A549 (cell line): Measurements from ENCODE around the gene BLTP2.

Experiments
- EHMT2 ChIP-seq: fragments of 200-600 bp; sonication (generic); IDR thresholded peaks from 2 replicates; pipeline ENCODE4 v1.6.1; 2016; ENCODE audit warnings: antibody characterized with exemption, low read depth, mild to moderate bottlenecking, moderate library complexity
- EP300 ChIP-seq, 2 experiments: fragments of >200 bp; sonication (Bioruptor Twin); formaldehyde crosslinking; IDR thresholded peaks; 2 replicates in 1 of 2; 3 replicates in 1 of 2; pipeline ENCODE4 v1.6.1; 2016 to 2017
- ESRRA ChIP-seq: fragments of 150-350 bp; IDR thresholded peaks from 2 replicates; pipeline ENCODE4 v1.6.1; 2014; ENCODE audit warnings: mild to moderate bottlenecking, low read length, borderline replicate concordance
- JUN ChIP-seq, 2 experiments: fragments of >200 bp; sonication (Bioruptor Twin); formaldehyde crosslinking; IDR thresholded peaks; 2 replicates in 1 of 2; 3 replicates in 1 of 2; pipeline ENCODE4 v1.6.1; 2016 to 2017
- MAFK ChIP-seq: fragments of 450-650 bp; IDR thresholded peaks from 2 replicates; pipeline ENCODE4 v1.6.1; 2014; ENCODE audit not compliant: partially characterized antibody
- POLR2A ChIP-seq: IDR thresholded peaks from 2 replicates; pipeline ENCODE4 v1.6.1; 2012; ENCODE audit warnings: mild to moderate bottlenecking, low read length
- RFX5 ChIP-seq: fragments of 450-650 bp; IDR thresholded peaks from 2 replicates; pipeline ENCODE4 v1.7.1; 2014; ENCODE audit warnings: antibody characterized with exemption, mild to moderate bottlenecking, moderate library complexity
- RNF2 ChIP-seq: fragments of 200-600 bp; sonication (generic); IDR thresholded peaks from 2 replicates; pipeline ENCODE4 v1.6.1; 2016; ENCODE audit warnings: low read depth, mild to moderate bottlenecking, antibody characterized with exemption, moderate library complexity, borderline replicate concordance
- SMC3 ChIP-seq: fragments of >200 bp; sonication (Bioruptor Twin); formaldehyde crosslinking; IDR thresholded peaks from 3 replicates; pipeline ENCODE4 v1.6.1; 2018; ENCODE audit warnings: inconsistent platforms
- TFCP2L1 ChIP-seq: fragments of 250-450 bp; sonication (Bioruptor Pico); IDR thresholded peaks from 2 replicates; pipeline ENCODE4 v1.5.0; 2021; ENCODE audit warnings: mild to moderate bottlenecking
- TP53 ChIP-seq: fragments of 250-450 bp; sonication (Bioruptor Pico); IDR thresholded peaks from 2 replicates; pipeline ENCODE4 v1.5.0; 2021; ENCODE audit warnings: mild to moderate bottlenecking, moderate library complexity
- TF ChIP-seq, protein P1 (sequence below): fragments of >200 bp; sonication (Bioruptor Twin); formaldehyde crosslinking; IDR thresholded peaks from 3 replicates; pipeline ENCODE4 v1.5.1; 2016

DNA sequence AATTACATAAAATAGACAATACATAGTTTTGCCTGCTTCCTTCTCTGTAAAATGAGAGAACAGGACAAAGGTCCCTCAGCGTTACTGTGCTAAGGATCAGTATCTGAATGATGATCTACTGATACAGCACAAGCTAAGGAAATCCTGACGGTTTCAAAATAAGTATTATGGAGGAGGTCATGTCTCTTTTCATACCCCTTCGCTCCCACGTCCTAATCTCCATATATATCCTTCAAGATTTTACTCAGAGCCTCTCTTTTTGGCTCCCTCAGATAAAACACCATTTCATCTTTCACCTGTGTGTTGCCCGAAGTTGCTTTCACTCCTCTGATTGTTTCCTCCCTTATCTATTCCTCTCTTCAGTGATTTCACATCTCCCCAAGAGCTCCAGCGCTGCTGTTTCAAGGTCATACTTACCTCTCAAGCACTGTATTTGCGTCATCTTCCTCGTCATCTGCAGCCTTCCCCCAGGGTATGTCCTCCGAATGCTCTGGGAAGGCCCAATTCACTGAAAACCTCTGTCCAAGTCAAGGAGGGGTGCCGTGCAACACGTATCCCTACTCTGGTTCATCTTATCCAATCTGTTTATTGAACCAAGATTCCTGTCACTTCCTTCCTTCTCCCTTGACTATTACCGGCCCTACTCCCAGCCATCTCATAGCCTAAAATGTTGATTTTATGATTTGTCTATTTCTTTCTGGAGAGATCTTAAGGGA is 1.2 kb upstream of the BLTP2 start:
- TF ChIP-seq RNF2 (no peak), TFCP2L1 (no peak), TP53 (CRISPR knock-in tag) (no peak), POLR2A (no peak), MAFK (no peak), JUN (IDR thresholded peaks at IDR 0.05) (no peak), EP300 (IDR thresholded peaks at IDR 0.05) (no peak), RFX5 (no peak), ESRRA (no peak), EHMT2 (no peak), SMC3 (no peak)
- TF ChIP-seq, protein P1, sequence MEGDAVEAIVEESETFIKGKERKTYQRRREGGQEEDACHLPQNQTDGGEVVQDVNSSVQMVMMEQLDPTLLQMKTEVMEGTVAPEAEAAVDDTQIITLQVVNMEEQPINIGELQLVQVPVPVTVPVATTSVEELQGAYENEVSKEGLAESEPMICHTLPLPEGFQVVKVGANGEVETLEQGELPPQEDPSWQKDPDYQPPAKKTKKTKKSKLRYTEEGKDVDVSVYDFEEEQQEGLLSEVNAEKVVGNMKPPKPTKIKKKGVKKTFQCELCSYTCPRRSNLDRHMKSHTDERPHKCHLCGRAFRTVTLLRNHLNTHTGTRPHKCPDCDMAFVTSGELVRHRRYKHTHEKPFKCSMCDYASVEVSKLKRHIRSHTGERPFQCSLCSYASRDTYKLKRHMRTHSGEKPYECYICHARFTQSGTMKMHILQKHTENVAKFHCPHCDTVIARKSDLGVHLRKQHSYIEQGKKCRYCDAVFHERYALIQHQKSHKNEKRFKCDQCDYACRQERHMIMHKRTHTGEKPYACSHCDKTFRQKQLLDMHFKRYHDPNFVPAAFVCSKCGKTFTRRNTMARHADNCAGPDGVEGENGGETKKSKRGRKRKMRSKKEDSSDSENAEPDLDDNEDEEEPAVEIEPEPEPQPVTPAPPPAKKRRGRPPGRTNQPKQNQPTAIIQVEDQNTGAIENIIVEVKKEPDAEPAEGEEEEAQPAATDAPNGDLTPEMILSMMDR, result no peak
